ENCODE measurements around the gene HLA-DQA1. TPM values are rescaled to one million over a fixed set of nuclear protein-coding genes. Genes with fewer than 3 reads are reported as not detected.
"Not testable (repeated sequence)": the region's sequence is repeated elsewhere in the genome, so short reads cannot be mapped to it uniquely, and the experiment has no call there.

Gene HLA-DQA1
- not detected in 2 replicates for total RNA-seq (2014; rRNA removed; shearing (Covaris generic))

DNA sequence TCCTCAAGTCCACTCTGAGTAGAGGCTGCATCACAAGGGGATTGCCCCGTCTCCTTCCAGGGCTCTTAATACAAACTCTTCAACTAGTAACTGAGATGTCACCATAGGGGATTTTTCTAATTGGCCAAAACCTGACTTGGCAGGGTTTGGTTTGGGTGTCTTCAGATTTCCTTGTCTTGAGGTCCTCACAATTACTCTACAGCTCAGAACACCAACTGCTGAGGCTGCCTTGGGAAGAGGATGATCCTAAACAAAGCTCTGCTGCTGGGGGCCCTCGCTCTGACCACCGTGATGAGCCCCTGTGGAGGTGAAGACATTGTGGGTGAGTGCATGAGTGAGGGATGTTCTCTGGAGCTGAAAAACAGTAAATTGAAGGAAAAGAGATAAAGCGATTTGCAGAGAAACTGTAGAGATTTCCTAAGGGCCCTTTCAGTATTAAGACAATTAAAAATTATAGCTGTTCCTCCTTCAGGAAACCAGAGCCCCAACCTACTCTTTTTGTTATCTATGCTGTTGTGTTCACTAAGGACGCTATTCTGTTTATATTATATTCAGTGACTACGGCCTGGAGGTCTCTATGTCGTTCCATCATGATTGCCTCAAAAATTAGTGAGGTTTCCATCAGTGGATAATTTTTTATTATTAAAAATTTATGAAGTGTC, at the start of gene HLA-DQA1:
HLA-DQA1 (plus strand) TSS at position 188 of the 662 bp plus-strand sequence; CDS start at position 241, 53 bp downstream.
- in situ Hi-C loops (cut with HindIII; ENCODE audit: low sequenced_read_pairs) = no loop called here
- DNase-seq (ENCODE audit: low spot score) = peak; percentile 1

DNA sequence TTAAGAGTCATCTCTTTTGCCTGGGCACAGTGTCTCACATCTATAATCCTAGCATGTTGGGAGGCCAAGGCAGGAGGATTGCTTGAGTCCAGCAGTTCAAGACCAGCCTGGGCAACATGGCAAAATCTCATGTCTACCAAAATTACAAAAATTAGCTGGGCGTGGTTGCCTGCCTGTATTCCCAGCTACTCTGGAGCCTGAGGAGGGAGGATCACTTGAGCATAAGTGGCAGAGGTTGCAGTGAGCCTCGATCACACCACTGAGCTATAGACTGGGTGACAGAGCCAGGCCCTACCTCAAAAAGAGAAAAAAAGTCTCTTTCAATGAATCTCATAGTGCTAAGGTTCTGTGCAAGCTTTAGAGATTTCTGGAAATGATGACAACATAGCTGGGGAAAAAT, 49.0 kb upstream of the HLA-DQA1 start:
- in situ Hi-C loops (cut with HindIII; ENCODE audit: low sequenced_read_pairs) = loop anchor here (5.0 kb wide), 1 partner anchor 61 kb away; no protein-coding TSS in a partner anchor

DNA sequence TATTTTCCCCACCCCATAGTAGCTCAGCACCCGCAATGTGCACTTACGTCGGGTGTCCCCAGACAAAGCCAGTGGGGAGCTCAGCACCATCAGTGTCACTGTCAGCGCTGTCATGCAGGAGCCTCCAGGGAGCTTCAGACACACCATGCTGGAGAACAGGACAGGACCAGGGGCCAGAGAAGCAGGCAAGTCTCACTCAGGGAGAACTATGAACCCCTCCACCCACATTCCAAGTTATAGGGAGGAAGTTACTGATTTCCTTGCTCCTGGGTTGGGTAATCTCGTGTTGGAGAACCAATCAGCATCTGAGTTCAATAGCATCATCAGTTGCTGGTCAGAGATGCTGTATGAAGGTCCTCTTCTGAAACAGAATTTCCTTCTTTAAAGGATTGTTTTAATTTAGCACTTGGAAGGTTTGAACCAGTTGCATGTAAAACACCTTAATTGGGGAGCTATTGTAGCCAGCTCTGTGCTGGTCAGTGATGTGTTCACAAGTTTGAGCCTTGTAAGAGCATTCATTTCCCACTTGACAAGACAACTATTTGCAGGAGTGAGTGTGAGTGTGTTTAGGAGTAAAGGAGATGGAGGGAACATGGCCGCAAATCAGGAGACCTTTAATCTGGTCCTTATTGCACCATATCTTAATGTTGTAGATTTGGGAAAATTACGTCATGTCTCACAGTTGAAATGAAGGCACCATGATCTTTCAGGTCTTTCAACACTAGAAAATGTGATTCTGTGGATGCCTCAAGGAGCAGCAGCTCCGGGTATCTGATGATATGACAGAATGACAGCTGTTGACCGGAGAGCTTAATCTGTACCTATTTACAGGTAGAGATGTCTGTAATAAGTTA, 47.4 kb upstream of the HLA-DQA1 start, which contains the start of gene HLA-DRB1:
HLA-DRB1 (minus strand) TSS at position 253 of the 854 bp plus-strand sequence; CDS start at position 147, 106 bp downstream.
- peak; percentile 9 for DNase-seq (ENCODE audit: low spot score)
- in situ Hi-C loops (cut with HindIII; ENCODE audit: low sequenced_read_pairs) = loop anchor here (5.0 kb wide), 1 partner anchor 63 kb away; no protein-coding TSS in a partner anchor

More for the DNA sequence above, 49.0 kb upstream of the HLA-DQA1 start:
- DNase-seq (ENCODE audit: low spot score) = no peak

DNA sequence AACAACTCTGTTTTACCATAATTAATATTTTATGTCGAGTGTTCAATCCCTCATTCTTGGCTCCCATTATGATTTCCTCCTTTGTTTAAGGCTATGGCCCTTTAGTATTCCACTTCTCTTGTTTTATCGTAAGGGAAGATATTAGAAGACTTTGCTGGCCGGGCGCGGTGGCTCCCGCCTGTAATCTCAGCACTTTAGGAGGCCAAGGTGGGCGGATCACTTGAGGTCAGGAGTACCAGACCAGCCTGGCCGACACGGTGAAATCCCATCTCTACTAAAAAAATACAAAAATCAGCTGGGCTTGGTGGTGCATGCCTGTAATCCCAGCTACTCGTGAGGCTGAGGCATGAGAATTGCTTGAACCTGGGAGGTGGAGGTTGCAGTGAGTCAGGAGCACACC, 46.5 kb upstream of the HLA-DQA1 start:
- DNase-seq (ENCODE audit: low spot score); in situ Hi-C loops (cut with HindIII; ENCODE audit: low sequenced_read_pairs): not testable (repeated sequence)

GRCh38 chr6:32597024-32597423, 40.2 kb upstream of the HLA-DQA1 start:
- in situ Hi-C loops (cut with HindIII; ENCODE audit: low sequenced_read_pairs) = no loop called here
- no peak for DNase-seq (ENCODE audit: low spot score)

- DNase-seq (ENCODE audit: low spot score) = no peak
- in situ Hi-C loops (cut with HindIII; ENCODE audit: low sequenced_read_pairs) = no loop called here
Observed at GRCh38 chr6:32602383-32602782, 34.8 kb upstream of the HLA-DQA1 start.

DNA sequence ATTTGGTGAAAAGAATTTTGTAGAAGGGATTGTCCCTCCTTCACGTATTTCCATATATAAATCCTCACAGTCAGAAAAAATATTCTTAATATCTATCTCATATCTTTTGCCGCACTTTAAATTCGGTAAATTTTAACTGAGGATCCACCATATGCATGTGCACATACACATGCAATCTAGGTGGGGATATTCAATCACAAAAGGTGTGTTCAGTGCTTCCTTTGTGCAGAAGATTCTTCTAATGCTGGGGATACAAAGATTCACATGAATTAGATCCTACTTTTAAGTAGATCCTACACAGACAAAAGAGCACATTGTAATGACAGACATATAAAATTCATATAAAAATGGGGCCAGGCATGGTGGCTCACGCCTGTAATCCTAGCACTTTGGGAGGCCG, 34.0 kb upstream of the HLA-DQA1 start:
- no peak for DNase-seq (ENCODE audit: low spot score)
- in situ Hi-C loops (cut with HindIII; ENCODE audit: low sequenced_read_pairs) = no loop called here

- in situ Hi-C loops (cut with HindIII; ENCODE audit: low sequenced_read_pairs) = no loop called here
Observed at GRCh38 chr6:32603888-32604287, 33.3 kb upstream of the HLA-DQA1 start.

DNA sequence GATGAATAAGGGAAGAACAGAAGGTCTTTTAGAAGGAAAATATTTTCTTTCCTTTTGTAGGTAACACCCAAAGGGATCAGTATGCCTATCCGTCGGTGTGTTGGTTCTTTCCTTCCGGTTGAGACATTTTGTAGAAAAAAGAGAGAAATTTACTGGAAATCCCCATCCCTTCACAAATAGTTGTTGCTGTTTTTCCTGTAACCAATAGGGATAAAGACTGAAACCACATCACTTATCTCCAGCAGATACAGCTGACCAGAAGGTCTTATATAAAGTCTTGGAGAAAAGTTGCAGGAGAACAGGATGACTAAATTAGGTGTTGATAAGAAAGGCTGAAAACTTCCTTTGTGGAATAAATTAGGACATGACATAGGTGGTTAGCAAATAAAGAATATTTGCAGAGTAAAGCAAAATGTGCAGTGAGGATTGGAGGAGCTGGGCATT, 32.8 kb upstream of the HLA-DQA1 start:
- DNase-seq (ENCODE audit: low spot score) = no peak
- in situ Hi-C loops (cut with HindIII; ENCODE audit: low sequenced_read_pairs) = no loop called here

More at GRCh38 chr6:32603888-32604287, 33.3 kb upstream of the HLA-DQA1 start:
- no peak for DNase-seq (ENCODE audit: low spot score)

- DNase-seq (ENCODE audit: low spot score) = no peak
- in situ Hi-C loops (cut with HindIII; ENCODE audit: low sequenced_read_pairs) = no loop called here
Observed at GRCh38 chr6:32607263-32607987, 29.8 kb upstream of the HLA-DQA1 start.

GRCh38 chr6:32607988-32608298, 29.3 kb upstream of the HLA-DQA1 start:
- no peak for DNase-seq (ENCODE audit: low spot score)
- in situ Hi-C loops (cut with HindIII; ENCODE audit: low sequenced_read_pairs) = no loop called here

GRCh38 chr6:32608362-32608761, 28.8 kb upstream of the HLA-DQA1 start:
- DNase-seq (ENCODE audit: low spot score) = no peak
- in situ Hi-C loops (cut with HindIII; ENCODE audit: low sequenced_read_pairs) = no loop called here

- no peak for DNase-seq (ENCODE audit: low spot score)
- in situ Hi-C loops (cut with HindIII; ENCODE audit: low sequenced_read_pairs) = no loop called here
Observed at GRCh38 chr6:32609391-32609730, 27.8 kb upstream of the HLA-DQA1 start.

GRCh38 chr6:32609731-32610640, 27.2 kb upstream of the HLA-DQA1 start:
- in situ Hi-C loops (cut with HindIII; ENCODE audit: low sequenced_read_pairs) = no loop called here
- peak; percentile 64 for DNase-seq (ENCODE audit: low spot score)

GRCh38 chr6:32610682-32611296, 26.4 kb upstream of the HLA-DQA1 start:
- in situ Hi-C loops (cut with HindIII; ENCODE audit: low sequenced_read_pairs) = no loop called here
- DNase-seq (ENCODE audit: low spot score) = no peak

GRCh38 chr6:32613475-32613874, 23.7 kb upstream of the HLA-DQA1 start:
- in situ Hi-C loops (cut with HindIII; ENCODE audit: low sequenced_read_pairs) = no loop called here
- DNase-seq (ENCODE audit: low spot score) = no peak

DNA sequence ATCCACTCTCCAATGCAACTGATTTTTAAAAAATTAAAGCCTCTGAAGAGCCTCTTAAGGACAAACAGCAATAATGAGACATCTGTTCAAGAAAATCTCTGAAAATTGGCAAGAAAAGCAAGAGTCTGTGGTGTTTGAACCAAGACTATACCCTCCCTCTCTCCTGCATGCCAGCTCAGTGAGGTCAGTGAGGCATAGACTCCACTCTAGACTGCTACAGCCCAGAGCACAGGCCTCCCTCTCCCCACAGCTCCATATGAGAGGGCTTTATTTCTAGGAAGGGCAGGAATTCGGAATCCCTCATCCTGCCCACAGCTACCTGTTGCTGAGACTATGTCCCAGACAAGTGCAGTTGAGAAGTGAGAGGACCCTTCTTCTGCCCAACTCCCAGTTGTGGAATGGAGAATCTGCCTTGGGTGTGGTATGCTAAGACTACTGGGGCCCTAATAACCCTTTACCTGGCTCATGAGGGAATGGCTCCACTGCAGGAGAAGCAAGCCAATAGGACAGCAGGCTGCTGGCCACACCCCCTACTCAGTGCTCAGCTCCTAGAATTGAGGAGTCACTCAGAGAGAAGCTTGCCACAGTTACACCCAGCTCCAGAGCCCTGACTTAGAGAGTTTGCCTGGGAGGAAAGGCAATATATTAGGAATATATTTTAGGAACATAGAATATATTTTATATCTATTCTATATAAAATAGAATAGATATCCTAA, 22.7 kb upstream of the HLA-DQA1 start:
- no peak for DNase-seq (ENCODE audit: low spot score)
- in situ Hi-C loops (cut with HindIII; ENCODE audit: low sequenced_read_pairs) = no loop called here
